D721Med (cell line): ENCODE data around the gene ADAM33.

Source experiments
- DNase-seq: peaks from one replicate; pipeline ENCODE4 v3.0.0; 2011; ENCODE audit warnings: low spot score; ENCODE audit not compliant: insufficient read length
- FAIRE-seq: peaks from 2 replicates; lab custom pipeline; 2011; peaks lifted over from hg19 to GRCh38; lab: Jason Lieb, UNC
- TF ChIP-seq, protein P1 (sequence below): IDR thresholded peaks from 2 replicates; pipeline ENCODE4 v1.5.1; 2012; ENCODE audit warnings: mild to moderate bottlenecking, control low read depth; ENCODE audit not compliant: insufficient read depth; ENCODE audit errors: missing control alignments

Gene ADAM33

DNA sequence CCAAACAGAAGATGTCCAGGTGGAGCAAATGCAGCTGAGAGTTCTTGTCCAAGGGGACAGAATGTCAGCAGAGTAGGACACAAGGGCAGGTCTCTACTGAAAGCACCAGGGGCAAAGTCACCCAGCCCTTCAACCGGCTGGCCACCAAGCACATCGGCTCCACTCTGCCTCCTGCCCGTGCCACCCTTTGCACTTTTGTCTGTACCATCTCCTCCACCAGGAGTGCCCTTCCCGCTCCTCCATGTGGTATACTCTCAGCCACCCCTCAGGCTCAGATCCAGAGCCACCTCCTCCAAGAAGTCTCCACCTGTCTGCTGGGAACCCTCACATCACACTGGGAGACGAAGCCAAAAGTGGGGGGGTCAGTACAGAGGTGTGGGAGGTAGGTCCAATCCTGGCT, 46.5 kb upstream of the ADAM33 start:
- TF ChIP-seq, protein P1, sequence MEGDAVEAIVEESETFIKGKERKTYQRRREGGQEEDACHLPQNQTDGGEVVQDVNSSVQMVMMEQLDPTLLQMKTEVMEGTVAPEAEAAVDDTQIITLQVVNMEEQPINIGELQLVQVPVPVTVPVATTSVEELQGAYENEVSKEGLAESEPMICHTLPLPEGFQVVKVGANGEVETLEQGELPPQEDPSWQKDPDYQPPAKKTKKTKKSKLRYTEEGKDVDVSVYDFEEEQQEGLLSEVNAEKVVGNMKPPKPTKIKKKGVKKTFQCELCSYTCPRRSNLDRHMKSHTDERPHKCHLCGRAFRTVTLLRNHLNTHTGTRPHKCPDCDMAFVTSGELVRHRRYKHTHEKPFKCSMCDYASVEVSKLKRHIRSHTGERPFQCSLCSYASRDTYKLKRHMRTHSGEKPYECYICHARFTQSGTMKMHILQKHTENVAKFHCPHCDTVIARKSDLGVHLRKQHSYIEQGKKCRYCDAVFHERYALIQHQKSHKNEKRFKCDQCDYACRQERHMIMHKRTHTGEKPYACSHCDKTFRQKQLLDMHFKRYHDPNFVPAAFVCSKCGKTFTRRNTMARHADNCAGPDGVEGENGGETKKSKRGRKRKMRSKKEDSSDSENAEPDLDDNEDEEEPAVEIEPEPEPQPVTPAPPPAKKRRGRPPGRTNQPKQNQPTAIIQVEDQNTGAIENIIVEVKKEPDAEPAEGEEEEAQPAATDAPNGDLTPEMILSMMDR = no peak
- no peak for FAIRE-seq
- DNase-seq = no peak

DNA sequence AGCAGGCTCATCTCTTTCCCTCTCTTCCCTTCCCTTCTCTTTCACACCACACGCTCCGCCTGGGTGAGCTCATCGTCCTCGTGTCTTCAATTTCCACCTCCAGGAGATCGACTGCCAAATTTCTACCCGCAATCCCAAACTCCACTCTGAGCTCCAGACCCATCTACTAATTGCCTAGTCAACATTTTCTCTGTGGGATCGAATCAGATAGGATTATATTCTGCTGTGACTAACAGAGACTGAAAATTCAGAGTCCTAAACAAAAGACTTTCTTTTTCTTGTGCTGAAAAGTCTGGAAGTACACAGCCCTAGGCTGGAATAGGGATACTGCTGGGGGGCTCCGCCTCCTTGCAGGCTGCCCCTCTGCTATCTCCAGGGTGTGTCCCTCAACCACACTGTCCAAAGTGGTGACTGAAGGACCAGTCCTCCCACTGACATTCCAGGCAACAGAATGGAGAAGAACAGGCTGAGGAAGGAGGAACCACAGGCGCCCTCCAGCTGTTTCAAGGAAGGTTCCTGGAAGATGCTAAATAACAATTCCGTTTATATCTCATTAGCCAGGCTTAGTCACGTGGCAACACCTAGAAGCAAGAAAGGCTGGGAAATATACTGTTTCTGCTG, 45.7 kb upstream of the ADAM33 start:
- DNase-seq = no peak

DNA sequence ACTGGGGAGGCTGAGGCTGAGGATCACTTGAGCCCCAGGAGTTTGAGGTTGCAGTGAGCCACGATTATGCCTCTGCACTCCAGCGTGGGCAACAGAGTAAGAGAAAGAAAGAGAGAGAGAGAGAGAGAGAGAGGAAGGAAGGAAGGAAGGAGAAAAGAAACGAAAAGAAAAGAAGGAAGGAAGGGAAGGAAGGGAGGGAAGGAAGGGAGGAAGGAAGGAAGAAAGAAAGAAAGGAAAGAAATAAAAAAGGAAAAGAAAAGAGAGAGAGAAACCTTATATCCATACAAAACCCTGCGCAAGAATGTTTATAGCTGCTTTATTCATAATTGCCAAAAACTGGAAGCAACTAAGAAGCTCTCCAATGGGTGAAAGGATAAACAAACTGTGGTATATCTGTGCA, 42.5 kb upstream of the ADAM33 start:
- no peak for FAIRE-seq
- DNase-seq = no peak
- TF ChIP-seq, protein P1 = no peak

More for the DNA sequence above, 45.7 kb upstream of the ADAM33 start:
- TF ChIP-seq, protein P1 = no peak
- no peak for FAIRE-seq

DNA sequence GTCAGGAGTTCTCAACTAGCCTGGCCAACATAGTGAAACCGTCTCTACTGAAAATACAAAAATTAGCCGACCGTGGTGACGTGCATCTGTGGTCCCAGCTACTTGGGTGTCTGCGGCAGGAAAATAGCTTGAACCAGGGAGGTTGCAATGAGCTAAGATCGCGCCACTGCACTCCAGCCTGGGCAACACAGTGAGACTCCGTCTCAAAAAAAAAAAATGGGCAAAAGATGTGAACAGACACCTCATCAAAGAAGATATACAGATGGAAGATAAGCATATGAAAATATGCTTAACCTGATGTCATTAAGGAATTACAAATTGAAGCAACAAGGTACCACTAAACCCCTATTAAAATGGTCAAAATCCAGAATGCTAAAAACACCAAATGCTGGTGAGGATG, 41.5 kb upstream of the ADAM33 start:
- DNase-seq = no peak
- FAIRE-seq = no peak

DNA sequence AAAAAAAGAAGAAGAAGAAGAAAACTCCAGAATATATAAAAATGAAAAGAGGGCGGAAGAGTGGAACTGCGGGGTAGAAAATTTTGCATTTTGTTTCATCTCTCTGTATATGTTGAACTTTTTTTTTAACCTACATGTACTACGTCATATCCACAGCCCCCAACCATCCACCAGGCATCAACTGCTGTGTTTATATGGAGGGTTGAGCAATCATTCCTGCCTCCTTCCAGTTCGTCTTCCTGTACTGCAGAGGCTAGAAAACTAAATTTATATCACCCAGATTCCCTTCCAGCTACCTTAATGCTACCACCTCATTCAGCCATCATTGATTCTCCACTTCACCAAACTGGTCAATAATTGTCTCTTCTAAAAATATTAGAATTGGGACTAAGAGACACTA, 40.1 kb upstream of the ADAM33 start:
- DNase-seq (no peak), FAIRE-seq (no peak)
- TF ChIP-seq, protein P1 = no peak

More for the DNA sequence above, 41.5 kb upstream of the ADAM33 start:
- TF ChIP-seq, protein P1 = no peak

DNA sequence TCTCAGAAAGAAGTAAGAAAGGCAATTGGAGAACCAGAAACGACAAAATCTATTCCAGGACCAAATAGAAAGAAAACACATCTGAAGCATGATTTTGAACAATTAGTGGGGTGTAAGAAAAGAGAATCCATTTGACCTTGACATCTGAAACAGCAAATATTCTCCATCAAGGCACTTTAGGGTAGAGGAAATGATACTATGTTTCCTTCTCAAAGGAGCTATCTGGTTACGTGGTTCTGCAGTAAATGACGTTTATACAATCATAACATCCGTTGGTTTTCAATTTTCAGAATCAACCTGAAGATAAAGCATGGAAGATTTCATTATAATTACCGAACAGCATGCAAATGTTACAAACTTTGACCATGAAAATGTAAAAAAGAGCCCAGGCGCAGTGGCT, 38.8 kb upstream of the ADAM33 start:
- TF ChIP-seq, protein P1 = no peak
- DNase-seq (no peak), FAIRE-seq (no peak)

DNA sequence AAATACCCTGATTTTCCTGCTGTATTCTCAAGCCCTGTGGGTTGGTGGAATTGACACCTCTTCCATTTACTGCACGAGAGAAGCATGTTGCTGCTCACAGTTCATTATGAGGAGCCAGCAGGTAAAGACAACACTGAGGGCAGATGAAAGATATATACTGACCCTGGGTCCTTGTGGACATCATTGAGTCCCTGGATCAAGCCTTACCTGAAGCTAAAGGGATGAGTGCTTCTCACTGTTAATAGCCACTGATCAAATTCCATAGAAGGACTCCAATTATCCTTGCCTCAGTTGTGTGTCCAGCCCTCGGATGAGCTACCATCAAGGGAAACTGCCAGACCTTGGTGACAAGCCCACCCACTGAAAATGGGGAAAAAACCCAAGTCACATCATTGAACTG, 38.3 kb upstream of the ADAM33 start:
- no peak for FAIRE-seq
- DNase-seq = no peak
- TF ChIP-seq, protein P1 = no peak
